IMR-90 (cell line): ENCODE data around the gene SERPINB3.

Experiments
- BHLHE40 ChIP-seq: fragments of 150-350 bp; IDR thresholded peaks from 2 replicates; pipeline ENCODE4 v1.6.1; 2016; ENCODE audit warnings: mild to moderate bottlenecking, low read depth, low read length
- CEBPB ChIP-seq: IDR thresholded peaks from 2 replicates; pipeline ENCODE4 v1.6.1; 2012; ENCODE audit warnings: low read depth, low read length, improper control_type of control experiment
- ELK1 ChIP-seq: fragments of 150-350 bp; IDR thresholded peaks from 2 replicates; pipeline ENCODE4 v1.6.1; 2016; ENCODE audit warnings: low read depth, mild to moderate bottlenecking, low read length, moderate library complexity, borderline replicate concordance
- FOS ChIP-seq: fragments of 150-350 bp; IDR thresholded peaks from 2 replicates; pipeline ENCODE4 v1.6.1; 2016; ENCODE audit warnings: low read depth, low read length
- MAFK ChIP-seq: IDR thresholded peaks from 2 replicates; pipeline ENCODE4 v1.6.1; 2012; ENCODE audit warnings: low read depth, low read length, improper control_type of control experiment
- MAZ ChIP-seq: IDR thresholded peaks from 2 replicates; pipeline ENCODE4 v1.6.1; 2012; ENCODE audit warnings: low read depth, mild to moderate bottlenecking, low read length, improper control_type of control experiment, moderate library complexity, borderline replicate concordance
- RAD21 ChIP-seq: IDR thresholded peaks from 2 replicates; pipeline ENCODE4 v1.6.1; 2012; ENCODE audit warnings: low read length, improper control_type of control experiment
- RCOR1 ChIP-seq: IDR thresholded peaks from 2 replicates; pipeline ENCODE4 v1.6.1; 2012; ENCODE audit warnings: mild to moderate bottlenecking, low read length, improper control_type of control experiment; ENCODE audit not compliant: insufficient replicate concordance
- RFX5 ChIP-seq: IDR thresholded peaks from 2 replicates; pipeline ENCODE4 v1.8.0; 2012; ENCODE audit warnings: low read depth, mild to moderate bottlenecking, low read length, moderate library complexity
- SMC3 ChIP-seq: fragments of 150-350 bp; IDR thresholded peaks from 2 replicates; pipeline ENCODE4 v1.6.1; 2016; ENCODE audit warnings: low read depth, mild to moderate bottlenecking, antibody characterized with exemption, low read length, moderate library complexity
- USF2 ChIP-seq: fragments of 150-350 bp; IDR thresholded peaks from 2 replicates; pipeline ENCODE4 v1.6.1; 2017; ENCODE audit warnings: mild to moderate bottlenecking, antibody characterized with exemption, low read length, low read depth
- TF ChIP-seq, protein P1 (sequence below): conservative IDR thresholded peaks from 2 replicates; pipeline ENCODE4 v1.5.1; 2012; ENCODE audit warnings: mild to moderate bottlenecking, low read depth, low read length, improper control_type of control experiment

GRCh38 chr18:63648241-63648640 is 13.5 kb downstream of the SERPINB3 start:
- TF ChIP-seq, protein P1, sequence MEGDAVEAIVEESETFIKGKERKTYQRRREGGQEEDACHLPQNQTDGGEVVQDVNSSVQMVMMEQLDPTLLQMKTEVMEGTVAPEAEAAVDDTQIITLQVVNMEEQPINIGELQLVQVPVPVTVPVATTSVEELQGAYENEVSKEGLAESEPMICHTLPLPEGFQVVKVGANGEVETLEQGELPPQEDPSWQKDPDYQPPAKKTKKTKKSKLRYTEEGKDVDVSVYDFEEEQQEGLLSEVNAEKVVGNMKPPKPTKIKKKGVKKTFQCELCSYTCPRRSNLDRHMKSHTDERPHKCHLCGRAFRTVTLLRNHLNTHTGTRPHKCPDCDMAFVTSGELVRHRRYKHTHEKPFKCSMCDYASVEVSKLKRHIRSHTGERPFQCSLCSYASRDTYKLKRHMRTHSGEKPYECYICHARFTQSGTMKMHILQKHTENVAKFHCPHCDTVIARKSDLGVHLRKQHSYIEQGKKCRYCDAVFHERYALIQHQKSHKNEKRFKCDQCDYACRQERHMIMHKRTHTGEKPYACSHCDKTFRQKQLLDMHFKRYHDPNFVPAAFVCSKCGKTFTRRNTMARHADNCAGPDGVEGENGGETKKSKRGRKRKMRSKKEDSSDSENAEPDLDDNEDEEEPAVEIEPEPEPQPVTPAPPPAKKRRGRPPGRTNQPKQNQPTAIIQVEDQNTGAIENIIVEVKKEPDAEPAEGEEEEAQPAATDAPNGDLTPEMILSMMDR = no peak
- TF ChIP-seq SMC3 (no peak), RFX5 (no peak), RAD21 (no peak), BHLHE40 (no peak), CEBPB (no peak), USF2 (no peak), MAFK (no peak), ELK1 (no peak), FOS (no peak), MAZ (no peak), RCOR1 (no peak)
